ENCODE measurements around the gene PPP1R9B.

Gene PPP1R9B

GRCh38 chr17:50187751-50188530 is 37.5 kb upstream of the PPP1R9B start:
- DNase-seq (ENCODE audit: low read depth in 2 of 2): no peak

GRCh38 chr17:50187394-50187725 is 36.9 kb upstream of the PPP1R9B start:
- DNase-seq (ENCODE audit: low read depth in 2 of 2): no peak

GRCh38 chr17:50186661-50187393 is 36.4 kb upstream of the PPP1R9B start:
- DNase-seq (ENCODE audit: low read depth in 2 of 2): no peak

GRCh38 chr17:50185631-50186471 is 35.4 kb upstream of the PPP1R9B start:
- no peak for DNase-seq (ENCODE audit: low read depth in 2 of 2)

DNA sequence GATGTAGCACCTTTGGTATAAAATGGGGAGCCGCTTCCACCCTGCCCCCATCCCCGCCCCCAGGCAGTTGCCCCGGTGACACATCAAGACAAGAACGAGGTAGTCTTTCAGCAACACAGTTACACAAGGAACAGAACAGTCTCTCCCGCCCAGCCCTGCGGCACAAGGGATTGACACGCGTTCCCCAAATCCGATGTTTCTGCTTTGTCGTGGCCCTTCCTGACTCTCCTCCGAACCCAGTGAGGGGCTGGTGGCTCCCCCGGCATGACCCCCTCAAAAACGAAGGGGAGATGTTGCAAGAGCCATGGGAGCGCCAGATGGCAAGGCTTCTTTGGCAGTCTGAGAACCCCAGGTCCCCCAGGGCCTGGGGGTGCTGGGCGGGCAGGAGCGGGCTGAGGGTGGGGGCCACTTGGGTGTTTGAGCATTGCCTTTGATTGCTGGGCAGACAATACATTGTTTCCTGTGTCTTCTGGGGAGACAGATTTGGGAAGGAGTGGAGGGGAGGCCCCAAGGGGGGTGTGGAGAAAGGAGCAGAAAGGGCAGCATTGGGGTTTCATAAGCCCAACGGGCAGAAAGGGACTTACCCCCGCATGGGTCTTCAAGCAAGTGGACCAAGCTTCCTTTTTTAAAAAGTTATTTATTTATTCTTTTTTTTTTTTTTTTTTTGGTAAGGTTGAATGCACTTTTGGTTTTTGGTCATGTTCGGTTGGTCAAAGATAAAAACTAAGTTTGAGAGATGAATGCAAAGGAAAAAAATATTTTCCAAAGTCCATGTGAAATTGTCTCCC is 34.3 kb upstream of the PPP1R9B start:
- no peak for DNase-seq (ENCODE audit: low read depth in 2 of 2)

DNA sequence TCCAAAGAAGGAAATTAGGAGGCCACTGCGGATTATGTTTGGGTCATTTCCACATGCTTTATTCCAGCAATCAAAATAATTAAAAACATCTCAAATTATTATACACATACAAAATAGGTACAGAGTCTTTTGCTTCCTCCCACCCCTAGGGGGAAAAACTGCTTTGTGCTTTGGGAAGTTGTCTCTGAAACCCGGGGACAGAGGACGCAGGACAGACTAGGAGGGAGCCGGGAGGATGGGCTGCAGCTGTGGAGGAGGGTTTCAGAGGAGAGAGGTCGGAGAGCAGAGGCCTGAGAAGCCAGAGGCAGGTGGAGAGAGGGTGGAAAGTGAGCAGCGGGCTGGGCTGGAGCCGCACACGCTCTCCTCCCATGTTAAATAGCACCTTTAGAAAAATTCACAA is 33.6 kb upstream of the PPP1R9B start:
- no peak for DNase-seq (ENCODE audit: low read depth in 2 of 2)

- no peak for DNase-seq (ENCODE audit: low read depth in 2 of 2)
Observed at GRCh38 chr17:50183421-50183994, 33.0 kb upstream of the PPP1R9B start.

- no peak for DNase-seq (ENCODE audit: low read depth in 2 of 2)
Observed at GRCh38 chr17:50182783-50183420, 32.4 kb upstream of the PPP1R9B start.

DNA sequence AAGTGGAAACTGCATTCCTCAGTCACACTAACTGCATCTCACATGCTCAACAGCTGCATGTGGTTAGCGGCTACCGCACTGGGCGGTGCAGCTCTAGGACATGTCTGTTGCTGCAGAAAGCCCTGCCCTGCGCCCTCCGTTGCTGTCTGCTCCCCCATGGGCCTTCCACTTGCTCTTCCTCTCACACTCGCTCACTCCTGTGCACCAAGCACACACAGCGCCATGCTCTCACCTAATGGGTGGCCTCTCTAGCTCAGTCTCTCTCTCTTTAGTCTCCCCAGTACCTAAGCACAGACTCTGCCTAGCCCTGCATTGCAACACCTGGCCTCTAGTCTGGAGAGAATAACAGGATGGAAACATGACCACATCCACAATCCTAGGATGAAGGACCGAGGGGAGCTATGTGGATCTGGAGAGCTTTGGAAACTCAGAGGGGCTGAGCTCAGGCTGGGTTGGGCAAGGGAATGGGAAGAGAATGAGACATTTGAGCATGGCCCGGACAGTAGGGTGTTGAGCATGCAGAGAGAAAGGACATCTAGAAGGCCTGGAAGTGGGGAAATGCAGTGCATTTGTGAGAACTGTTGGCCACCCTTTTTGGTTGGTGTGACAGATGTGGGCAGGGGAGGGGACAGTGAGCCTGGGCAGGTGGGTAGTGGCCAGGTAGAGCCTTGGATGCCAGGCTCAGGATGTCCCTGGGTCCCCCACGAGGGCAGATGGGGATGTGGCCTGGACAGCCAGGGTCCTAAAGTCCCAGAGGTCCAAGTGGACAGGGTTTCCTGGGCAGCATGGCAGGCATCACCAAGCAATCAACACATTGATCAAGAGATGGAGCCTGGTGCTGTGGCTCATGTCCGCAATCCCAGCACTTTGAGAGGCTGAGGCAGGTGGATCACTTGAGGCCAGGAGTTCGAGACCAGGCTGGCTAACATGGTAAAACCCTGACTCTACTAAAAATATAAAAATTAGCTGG is 31.4 kb upstream of the PPP1R9B start:
- no peak for DNase-seq (ENCODE audit: low read depth in 2 of 2)

DNA sequence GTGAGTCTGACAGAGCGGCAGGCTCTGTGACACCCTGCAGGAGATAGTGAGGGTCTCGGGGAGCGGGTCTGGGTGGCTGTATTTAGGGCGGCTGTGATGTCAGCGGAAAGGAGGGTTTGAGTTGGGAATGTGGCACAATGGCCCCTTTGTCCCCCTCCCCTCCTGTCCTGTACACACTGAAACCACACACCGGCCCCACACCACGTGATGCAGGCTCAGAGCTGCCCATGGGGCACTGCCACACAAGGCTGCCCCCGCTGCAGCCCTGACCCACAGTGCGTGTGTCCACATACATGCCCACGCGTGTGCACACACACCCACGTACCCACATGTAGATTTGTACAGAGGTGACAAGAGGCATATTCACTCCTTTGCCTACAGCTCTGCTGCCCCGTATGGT is 30.7 kb upstream of the PPP1R9B start:
- DNase-seq (ENCODE audit: low read depth in 2 of 2): no peak

GRCh38 chr17:50180620-50181019 is 30.1 kb upstream of the PPP1R9B start:
- no peak for DNase-seq (ENCODE audit: low read depth in 2 of 2)

DNA sequence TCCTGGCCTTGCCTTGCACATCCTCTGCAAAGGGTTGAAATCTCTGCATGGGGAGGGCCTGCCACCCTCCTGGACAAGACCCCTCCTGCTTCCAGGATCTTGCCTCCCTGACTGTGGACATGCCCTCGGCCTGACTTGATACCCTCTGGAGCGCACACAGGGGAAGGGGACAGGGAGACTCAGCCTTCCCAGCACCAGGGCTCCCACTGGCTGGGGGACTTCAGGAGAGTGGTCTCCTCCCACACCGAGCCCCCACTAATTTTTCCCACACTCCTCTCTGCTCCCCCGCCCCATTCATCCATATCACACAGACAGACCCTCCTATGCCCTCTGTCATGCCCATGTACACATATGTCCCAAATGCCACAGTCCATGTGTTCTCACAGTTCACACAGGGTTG is 29.6 kb upstream of the PPP1R9B start:
- no peak for DNase-seq (ENCODE audit: low read depth in 2 of 2)

DNA sequence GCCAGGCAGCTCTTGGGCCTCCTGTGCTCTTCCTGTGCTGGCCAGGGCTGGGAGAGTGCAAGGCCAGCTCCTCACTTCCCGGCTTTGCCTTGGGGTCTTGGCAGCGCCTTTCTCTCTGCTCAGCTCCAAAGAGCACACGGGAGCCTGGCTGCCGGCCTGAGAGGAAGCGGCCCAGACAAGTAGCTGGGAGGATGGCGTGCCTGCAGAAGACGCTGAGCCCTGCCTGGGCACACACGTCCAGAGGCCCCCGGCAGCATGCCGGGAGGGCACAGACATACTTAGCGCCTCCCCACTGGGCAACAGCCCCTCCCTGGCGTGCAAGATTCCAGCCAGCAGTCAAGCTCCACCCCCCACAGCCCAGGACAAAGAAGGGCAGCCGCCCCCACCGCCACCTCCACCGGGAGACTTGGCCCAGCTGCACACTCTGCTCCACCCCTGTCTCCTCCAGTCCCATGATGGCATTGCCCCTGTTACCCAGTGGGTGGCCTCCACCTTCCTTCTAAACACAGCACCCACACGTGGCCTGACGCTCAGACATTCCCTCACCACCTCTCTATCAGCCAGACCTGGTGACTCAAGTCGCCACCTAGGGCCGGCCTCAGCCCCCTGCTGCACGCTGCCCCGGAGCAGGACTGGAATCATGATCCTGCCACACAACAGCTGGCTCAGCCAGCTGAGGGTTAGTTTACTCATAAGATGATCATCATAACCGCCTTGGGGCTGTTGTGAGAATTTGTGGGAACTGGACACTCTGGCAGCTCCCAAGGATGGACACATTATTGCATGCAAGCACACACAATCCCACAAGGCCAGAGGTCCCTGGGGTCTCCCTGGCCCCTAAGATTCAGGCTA is 27.7 kb upstream of the PPP1R9B start:
- peak in 1 of 2 donors; percentile 26 for DNase-seq (ENCODE audit: low read depth in 2 of 2)

GRCh38 chr17:50177476-50177875 is 27.0 kb upstream of the PPP1R9B start:
- no peak for DNase-seq (ENCODE audit: low read depth in 2 of 2)

GRCh38 chr17:50176559-50177357 is 26.3 kb upstream of the PPP1R9B start:
- no peak for DNase-seq (ENCODE audit: low read depth in 2 of 2)

- DNase-seq (ENCODE audit: low read depth in 2 of 2): no peak
Observed at GRCh38 chr17:50175035-50175807, 24.7 kb upstream of the PPP1R9B start.

DNA sequence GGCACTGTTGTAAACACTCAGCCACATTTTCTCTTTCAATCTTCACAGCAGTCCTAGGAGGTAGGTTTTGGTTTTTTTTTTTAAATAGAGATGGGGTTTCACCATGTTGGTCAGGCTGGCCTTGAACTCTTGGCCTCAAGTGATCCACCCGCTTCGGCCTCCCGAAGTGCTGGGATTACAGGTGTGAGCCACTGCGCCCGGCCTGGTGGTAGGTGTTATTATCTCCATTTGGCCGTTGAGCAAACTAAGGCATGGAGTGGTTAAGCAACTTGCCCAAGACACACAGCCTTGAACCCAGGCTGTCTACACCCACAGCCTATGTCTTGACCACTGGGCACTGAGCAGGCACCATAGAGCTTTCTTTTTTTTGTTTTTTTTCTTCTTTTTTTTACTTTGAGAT is 24.0 kb upstream of the PPP1R9B start:
- DNase-seq (ENCODE audit: low read depth in 2 of 2): no peak

Data from stimulated activated CD4-positive, alpha-beta T cell treated with anti-CD3 and anti-CD28 coated beads, Interleukin-1b, Interleukin-23, amount 100 ng/mL, for 4 hours (primary cell).